HepG2 (cell line): ENCODE measurements around the gene DNASE1L2. TPM values are rescaled to one million over a fixed set of nuclear protein-coding genes. Genes with fewer than 3 reads are reported as not detected.
A peak's percentile ranks its signal among the peaks of the same experiment; 100 is the strongest.

Experiments used
- CENPT ChIP-seq: sonication (generic); formaldehyde crosslinking; IDR thresholded peaks from 2 replicates; pipeline ENCODE4 v1.8.0; 2022; ENCODE audit warnings: low read depth, mild to moderate bottlenecking, moderate library complexity, missing genetic modification reagents
- CSRNP1 ChIP-seq: sonication (generic); formaldehyde crosslinking; IDR thresholded peaks from 2 replicates; pipeline ENCODE4 v1.8.1; 2023; ENCODE audit warnings: mild to moderate bottlenecking, missing genetic modification reagents
- HES4 ChIP-seq: sonication (generic); formaldehyde crosslinking; IDR thresholded peaks from 2 replicates; pipeline ENCODE4 v1.9.0; 2021; ENCODE audit warnings: mild to moderate bottlenecking, missing genetic modification reagents, borderline replicate concordance
- KDM1A ChIP-seq: IDR thresholded peaks from 2 replicates; pipeline ENCODE4 v1.6.1; 2016; ENCODE audit warnings: missing compliant biosample characterization
- MZF1 ChIP-seq: sonication (generic); formaldehyde crosslinking; IDR thresholded peaks from 2 replicates; pipeline ENCODE4 v1.8.1; 2023; ENCODE audit warnings: mild to moderate bottlenecking, missing genetic modification reagents, borderline replicate concordance
- PHF21A ChIP-seq: sonication (generic); formaldehyde crosslinking; IDR thresholded peaks from 2 replicates; pipeline ENCODE4 v1.5.0; 2020; ENCODE audit warnings: mild to moderate bottlenecking, missing genetic modification reagents
- RBM22 ChIP-seq: fragments of 200-400 bp; formaldehyde crosslinking; optimal IDR thresholded peaks from 2 replicates; pipeline ENCODE3; 2017; ENCODE audit warnings: mild to moderate bottlenecking, low read length, moderate library complexity
- SMARCE1 ChIP-seq: fragments of 450-650 bp; IDR thresholded peaks from 2 replicates; pipeline ENCODE4 v1.6.1; 2017; ENCODE audit warnings: borderline replicate concordance
- TEAD2 ChIP-seq: sonication (generic); formaldehyde crosslinking; IDR thresholded peaks from 2 replicates; pipeline ENCODE4 v1.9.0; 2021; ENCODE audit warnings: missing genetic modification reagents
- YEATS2 ChIP-seq: sonication (generic); formaldehyde crosslinking; IDR thresholded peaks from 2 replicates; pipeline ENCODE4 v1.4.0; 2020; ENCODE audit warnings: missing genetic modification reagents, borderline replicate concordance
- ZNF264 ChIP-seq: sonication (generic); formaldehyde crosslinking; IDR thresholded peaks from 2 replicates; pipeline ENCODE4 v1.4.0; 2020; ENCODE audit warnings: missing genetic modification reagents
- ZNF274 ChIP-seq: sonication (generic); formaldehyde crosslinking; IDR thresholded peaks from 2 replicates; pipeline ENCODE4 v1.5.1; 2020; ENCODE audit warnings: mild to moderate bottlenecking, missing genetic modification reagents
- ZNF446 ChIP-seq: sonication (generic); formaldehyde crosslinking; IDR thresholded peaks from 2 replicates; pipeline ENCODE4 v1.5.0; 2020; ENCODE audit warnings: mild to moderate bottlenecking, missing genetic modification reagents
- ZNF512B ChIP-seq: sonication (generic); formaldehyde crosslinking; IDR thresholded peaks from 2 replicates; pipeline ENCODE4 v1.5.1; 2020; ENCODE audit warnings: missing genetic modification reagents, mild to moderate bottlenecking, borderline replicate concordance
- ZNF629 ChIP-seq: sonication (generic); formaldehyde crosslinking; conservative IDR thresholded peaks from 2 replicates; pipeline ENCODE4 v1.5.0; 2020; ENCODE audit warnings: missing genetic modification reagents
- ZNF672 ChIP-seq: sonication (generic); formaldehyde crosslinking; IDR thresholded peaks from 2 replicates; pipeline ENCODE4 v1.8.1; 2022; ENCODE audit warnings: missing genetic modification reagents
- ZNF740 ChIP-seq: sonication (generic); formaldehyde crosslinking; IDR thresholded peaks from 2 replicates; pipeline ENCODE4 v1.4.0; 2020; ENCODE audit warnings: missing genetic modification reagents
- ZNF773 ChIP-seq: sonication (generic); formaldehyde crosslinking; IDR thresholded peaks from 2 replicates; pipeline ENCODE4 v1.4.0; 2020; ENCODE audit warnings: missing genetic modification reagents, borderline replicate concordance
- polyA plus RNA-seq, 8 experiments: library from polyadenylated mRNA; depleted of rRNA in 3 of 8; stranded (reverse) in 7 of 8; unstranded in 1 of 8; fragments of >200 nt; fragmentation: Illumina TruSeq in 4 of 8; extraction: Trizol in 4 of 8; gene quantifications; 2 replicates each; pipeline versions ENCODE4 v1.2.1 to v1.2.3, GENCODE V29; 2011 to 2016; ENCODE audit warnings: low read depth in 4 of 8, missing spikeins in 1 of 8, mixed read lengths in 1 of 8; ENCODE audit not compliant: insufficient read depth in 1 of 8
- total RNA-seq, 5 experiments: library from RNA; depleted of rRNA; stranded (reverse); fragments of >200 nt; fragmentation: Illumina TruSeq; extraction: Trizol; gene quantifications; 2 replicates each; pipeline ENCODE4 v1.2.3, GENCODE V29; 2016; ENCODE audit warnings: low read depth in 1 of 5
- TF ChIP-seq, protein P1 (sequence below): sonication (generic); formaldehyde crosslinking; conservative IDR thresholded peaks from 2 replicates; pipeline ENCODE4 v1.8.0; 2022; ENCODE audit warnings: low read depth, missing genetic modification reagents
- TF ChIP-seq, protein P2 (sequence below): sonication (generic); formaldehyde crosslinking; IDR thresholded peaks from 2 replicates; pipeline ENCODE4 v1.5.0; 2020; ENCODE audit warnings: missing genetic modification reagents, mild to moderate bottlenecking, borderline replicate concordance
- TF ChIP-seq, protein P3 (sequence below): sonication (generic); formaldehyde crosslinking; IDR thresholded peaks from 2 replicates; pipeline ENCODE4 v1.4.0; 2020; ENCODE audit warnings: mild to moderate bottlenecking, missing genetic modification reagents

The DNASE1L2 gene
- total and polyA plus RNA-seq, 2 of the 13 experiments (the other 11 are each of a cell fraction or from before 2014, with no cell fraction given), result 0.44 to 0.50 TPM

DNA sequence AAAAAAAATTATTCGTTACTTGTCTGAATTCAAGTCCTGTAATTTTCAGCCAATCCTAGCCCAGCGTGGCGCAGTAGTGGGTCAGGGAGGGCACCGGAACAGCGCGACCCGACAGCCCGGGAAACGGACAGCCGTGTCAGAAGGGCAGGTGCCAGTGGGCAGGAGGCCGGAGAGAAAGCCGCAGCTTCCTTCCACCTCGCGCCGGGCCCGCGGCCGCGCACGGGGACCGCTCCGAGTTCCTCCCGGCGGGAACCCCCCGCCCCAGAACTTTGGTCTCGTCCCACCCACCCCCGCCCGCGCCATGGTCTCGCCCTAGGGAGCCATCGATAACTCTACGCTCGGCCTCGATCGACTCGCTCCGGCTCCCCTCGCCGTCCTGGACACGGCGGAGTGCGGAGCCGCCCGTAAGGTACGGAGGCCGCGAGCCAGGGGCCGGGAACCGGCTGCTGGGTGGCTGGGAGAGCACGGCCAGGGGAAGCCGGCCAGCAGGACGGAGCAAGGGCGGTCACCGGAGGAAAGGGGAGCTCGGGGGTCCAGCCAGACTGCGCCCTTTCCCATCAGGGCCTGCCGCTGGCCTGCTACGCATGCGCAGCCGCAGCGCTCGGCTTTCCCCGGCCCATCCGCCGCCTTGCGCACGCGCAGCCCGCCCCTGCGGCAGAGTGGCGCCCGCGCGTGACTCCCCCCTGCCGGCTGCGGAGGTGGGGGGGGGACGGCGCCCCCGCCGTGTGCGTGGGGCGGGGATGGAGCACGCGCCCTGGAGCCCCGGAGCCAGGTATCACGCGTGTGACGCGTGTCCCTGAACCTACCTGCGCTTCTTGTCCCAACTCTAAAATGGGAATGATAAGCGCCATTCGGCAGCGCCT lies 30.9 kb upstream of the DNASE1L2 start, which contains the start of gene MLST8 (continued):
- TF ChIP-seq YEATS2 (CRISPR knock-in tag) (peak; percentile 74; the same call in 1 of the 2 replicates), KDM1A (CRISPR knock-in tag) (no peak), ZNF274 (CRISPR knock-in tag) (peak; percentile 81), ZNF629 (no peak), CENPT (CRISPR knock-in tag) (no peak), MZF1 (CRISPR knock-in tag) (no peak), HES4 (CRISPR knock-in tag) (peak; percentile 94), ZNF446 (CRISPR knock-in tag) (peak; percentile 52; the same call in 1 of the 2 replicates), ZNF773 (no peak), SMARCE1 (no peak), TEAD2 (CRISPR knock-in tag) (no peak), RBM22 (no peak), ZNF672 (no peak), ZNF740 (CRISPR knock-in tag) (peak; percentile 98), ZNF264 (CRISPR knock-in tag) (no peak), CSRNP1 (CRISPR knock-in tag) (peak; percentile 61; the same call in 1 of the 2 replicates), ZNF512B (CRISPR knock-in tag) (no peak), PHF21A (CRISPR knock-in tag) (peak; percentile 63; the same call in 1 of the 2 replicates)
- TF ChIP-seq, protein P1, sequence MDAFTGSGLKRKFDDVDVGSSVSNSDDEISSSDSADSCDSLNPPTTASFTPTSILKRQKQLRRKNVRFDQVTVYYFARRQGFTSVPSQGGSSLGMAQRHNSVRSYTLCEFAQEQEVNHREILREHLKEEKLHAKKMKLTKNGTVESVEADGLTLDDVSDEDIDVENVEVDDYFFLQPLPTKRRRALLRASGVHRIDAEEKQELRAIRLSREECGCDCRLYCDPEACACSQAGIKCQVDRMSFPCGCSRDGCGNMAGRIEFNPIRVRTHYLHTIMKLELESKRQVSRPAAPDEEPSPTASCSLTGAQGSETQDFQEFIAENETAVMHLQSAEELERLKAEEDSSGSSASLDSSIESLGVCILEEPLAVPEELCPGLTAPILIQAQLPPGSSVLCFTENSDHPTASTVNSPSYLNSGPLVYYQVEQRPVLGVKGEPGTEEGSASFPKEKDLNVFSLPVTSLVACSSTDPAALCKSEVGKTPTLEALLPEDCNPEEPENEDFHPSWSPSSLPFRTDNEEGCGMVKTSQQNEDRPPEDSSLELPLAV, result no peak
- TF ChIP-seq, protein P2, sequence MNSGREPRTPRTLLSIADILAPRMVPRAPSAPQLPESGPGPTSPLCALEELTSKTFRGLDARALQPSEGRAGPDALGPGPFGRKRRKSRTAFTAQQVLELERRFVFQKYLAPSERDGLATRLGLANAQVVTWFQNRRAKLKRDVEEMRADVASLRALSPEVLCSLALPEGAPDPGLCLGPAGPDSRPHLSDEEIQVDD (CRISPR knock-in tag), result peak; percentile 88; the same call in 1 of the 2 replicates
- TF ChIP-seq, protein P3, sequence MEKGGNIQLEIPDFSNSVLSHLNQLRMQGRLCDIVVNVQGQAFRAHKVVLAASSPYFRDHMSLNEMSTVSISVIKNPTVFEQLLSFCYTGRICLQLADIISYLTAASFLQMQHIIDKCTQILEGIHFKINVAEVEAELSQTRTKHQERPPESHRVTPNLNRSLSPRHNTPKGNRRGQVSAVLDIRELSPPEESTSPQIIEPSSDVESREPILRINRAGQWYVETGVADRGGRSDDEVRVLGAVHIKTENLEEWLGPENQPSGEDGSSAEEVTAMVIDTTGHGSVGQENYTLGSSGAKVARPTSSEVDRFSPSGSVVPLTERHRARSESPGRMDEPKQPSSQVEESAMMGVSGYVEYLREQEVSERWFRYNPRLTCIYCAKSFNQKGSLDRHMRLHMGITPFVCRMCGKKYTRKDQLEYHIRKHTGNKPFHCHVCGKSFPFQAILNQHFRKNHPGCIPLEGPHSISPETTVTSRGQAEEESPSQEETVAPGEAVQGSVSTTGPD, result no peak
